GM20431 (cell line): ENCODE data around the gene MYADML2.

Experiments
- in situ Hi-C: fragments of 300-500 bp; cut with MseI, MboI; formaldehyde crosslinking; loops from one replicate; pipeline ENCODE4 v1.15.0; 2020; ENCODE audit warnings: low sequenced_read_pairs; ENCODE audit not compliant: unreplicated experiment

Gene MYADML2

DNA sequence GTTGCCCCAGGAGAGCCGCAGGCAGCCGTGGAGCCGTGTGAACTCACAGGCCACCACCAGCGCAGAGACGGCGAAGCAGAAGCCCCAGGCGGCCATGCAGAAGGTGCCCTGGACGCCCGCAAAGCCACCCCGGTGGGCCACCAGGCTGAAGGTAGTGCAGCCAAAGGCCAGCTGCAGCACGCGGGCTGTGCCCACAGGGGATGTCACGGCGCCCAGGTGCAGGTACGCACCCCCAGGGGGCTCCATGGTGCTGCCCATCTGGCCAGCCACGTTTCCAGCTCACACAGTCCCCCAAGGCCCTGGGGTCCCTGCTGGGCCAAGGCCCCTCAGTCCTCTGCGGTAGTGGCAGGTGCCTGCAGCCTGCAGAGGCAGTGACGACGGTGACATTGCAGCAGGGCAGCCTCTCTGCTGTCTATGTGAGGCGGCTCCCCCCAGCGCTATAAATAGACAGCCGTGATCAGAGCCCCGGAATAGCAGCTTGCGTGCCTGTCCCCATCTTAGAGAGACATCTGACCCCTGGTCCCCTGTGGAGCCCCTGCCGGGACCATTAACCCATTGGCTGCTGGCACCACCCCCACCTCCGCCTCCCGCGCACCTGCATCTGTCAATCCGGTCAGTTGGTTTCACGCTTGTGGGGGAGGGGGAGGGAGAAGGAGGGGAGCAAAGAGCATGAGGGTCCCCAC lies 5.4 kb downstream of the MYADML2 start:
- in situ Hi-C loops, result no loop called here

- in situ Hi-C loops, result no loop called here
Measured at GRCh38 chr17:81940538-81941483, 6.2 kb downstream of the MYADML2 start.

GRCh38 chr17:81939881-81940385 lies 7.1 kb downstream of the MYADML2 start:
- in situ Hi-C loops, result no loop called here

- in situ Hi-C loops, result no loop called here
Measured at GRCh38 chr17:81939218-81939617, 7.8 kb downstream of the MYADML2 start.

GRCh38 chr17:81935709-81936084 lies 11.3 kb downstream of the MYADML2 start:
- in situ Hi-C loops, result no loop called here

DNA sequence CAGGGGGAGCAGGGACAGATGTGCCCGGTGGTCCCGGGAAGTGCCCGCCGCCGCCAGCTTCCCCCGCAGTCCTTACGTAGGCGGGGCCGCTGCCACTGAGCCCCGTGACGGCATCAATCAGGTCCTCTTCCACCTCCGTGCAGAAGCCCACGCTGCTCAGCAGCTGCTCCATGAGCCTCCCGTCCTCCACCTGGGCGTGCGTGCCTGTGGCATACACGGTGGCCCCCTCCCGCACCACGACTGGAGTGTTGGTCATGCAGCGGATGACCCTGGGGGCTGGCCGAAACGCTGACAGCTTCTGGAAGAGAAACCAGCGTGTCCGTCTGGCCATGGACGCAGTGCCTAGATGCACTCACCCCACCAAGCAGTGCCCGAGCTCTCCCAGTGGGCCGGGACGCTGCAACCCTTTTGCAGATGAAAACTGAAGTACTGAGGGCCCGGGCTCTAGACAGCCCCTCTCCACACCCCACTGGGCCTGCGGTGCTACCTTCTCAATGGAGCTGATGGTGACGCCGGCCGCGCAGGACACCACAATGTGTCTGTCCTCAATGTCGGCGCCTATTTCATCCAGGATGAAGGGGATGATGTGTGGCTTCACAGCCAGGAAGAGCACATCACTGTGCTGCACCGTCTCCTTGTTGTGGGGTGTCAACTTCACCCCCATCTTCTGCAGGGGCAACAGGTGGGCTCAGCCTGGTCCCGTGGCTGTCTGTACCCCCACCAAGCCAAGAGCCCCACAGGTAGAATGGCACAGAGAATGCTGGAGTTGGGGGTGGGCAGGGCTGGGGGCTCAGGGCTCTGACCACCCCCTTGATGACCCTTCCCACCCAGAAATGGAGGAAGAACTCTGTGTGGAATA lies 12.0 kb downstream of the MYADML2 start:
- in situ Hi-C loops, result no loop called here

DNA sequence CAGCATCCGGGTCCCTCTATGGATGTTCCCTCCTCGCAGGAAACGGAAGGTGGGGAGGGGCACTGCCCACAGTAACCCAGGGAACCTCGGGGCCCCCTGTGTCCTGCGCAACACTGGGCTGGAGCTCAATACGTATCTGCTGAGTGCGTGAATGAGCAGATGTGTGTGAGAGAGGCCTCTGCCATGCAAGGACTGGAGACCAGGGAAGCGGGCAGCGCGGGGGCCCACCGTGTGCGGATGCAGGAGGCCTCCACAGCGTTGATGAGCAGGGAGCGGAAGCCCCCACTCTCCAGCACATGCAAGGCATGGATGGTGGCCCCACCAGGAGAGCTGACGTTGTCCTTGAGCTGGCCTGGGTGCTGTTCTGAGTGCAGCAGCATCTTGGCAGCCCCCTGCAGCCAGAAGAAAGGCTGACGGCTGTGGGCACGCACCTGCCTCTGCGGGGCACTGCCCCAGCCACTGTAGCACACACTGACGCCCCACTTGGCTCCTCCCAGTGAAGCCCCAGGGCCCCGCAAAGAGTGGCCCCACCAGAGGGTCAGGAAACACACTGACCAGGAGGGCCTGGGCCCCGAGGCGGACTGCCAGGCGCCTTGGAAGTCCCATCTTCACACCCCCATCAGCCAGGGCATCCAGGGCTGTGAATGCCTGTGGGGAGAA lies 12.8 kb downstream of the MYADML2 start:
- in situ Hi-C loops, result no loop called here

- in situ Hi-C loops, result no loop called here
Measured at GRCh38 chr17:81933178-81933699, 13.8 kb downstream of the MYADML2 start.

- in situ Hi-C loops, result no loop called here
Measured at GRCh38 chr17:81932333-81932983, 14.6 kb downstream of the MYADML2 start.

DNA sequence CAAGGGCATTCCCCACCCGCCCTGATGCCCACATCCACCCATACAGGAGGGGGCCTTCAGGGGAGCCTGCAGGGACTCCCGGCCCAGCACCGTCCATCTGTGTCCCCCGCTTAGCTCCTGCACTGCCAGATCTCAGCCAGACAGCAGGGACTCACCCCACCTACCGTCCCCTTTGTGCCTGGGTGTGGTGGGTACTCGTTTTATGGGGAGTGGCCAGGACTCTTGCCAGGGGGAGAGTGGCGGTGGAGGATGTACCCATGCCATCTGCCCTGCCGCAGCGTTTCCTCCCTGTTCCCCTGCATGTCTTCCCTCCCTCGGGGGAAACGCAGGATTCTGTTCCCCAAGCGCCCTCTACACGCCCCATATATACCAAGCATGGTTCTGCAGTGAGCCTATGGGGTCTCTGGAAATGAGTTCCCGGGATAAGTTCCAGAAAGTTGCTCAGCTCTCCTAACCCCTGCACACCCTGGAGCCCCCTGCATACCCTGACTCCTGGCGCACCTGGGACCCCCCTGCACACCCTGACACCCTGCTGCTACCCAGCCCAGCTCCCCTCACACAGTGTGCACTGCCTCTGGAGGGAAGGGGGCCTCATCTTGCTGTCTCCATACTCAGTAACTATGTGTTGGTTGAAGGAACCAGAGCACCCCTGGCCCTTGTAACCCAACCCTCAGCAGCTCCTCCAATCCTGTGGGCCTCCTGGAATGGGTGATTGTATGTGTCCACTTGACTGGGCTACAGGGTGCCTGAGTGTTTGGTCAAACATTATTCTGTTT lies 15.3 kb downstream of the MYADML2 start:
- in situ Hi-C loops, result no loop called here

GRCh38 chr17:81931189-81931556 lies 15.9 kb downstream of the MYADML2 start:
- in situ Hi-C loops, result no loop called here

GRCh38 chr17:81930142-81931125 lies 16.6 kb downstream of the MYADML2 start:
- in situ Hi-C loops, result no loop called here

GRCh38 chr17:81929253-81930141 lies 17.5 kb downstream of the MYADML2 start:
- in situ Hi-C loops, result no loop called here

GRCh38 chr17:81928544-81929252 lies 18.3 kb downstream of the MYADML2 start:
- in situ Hi-C loops, result no loop called here

DNA sequence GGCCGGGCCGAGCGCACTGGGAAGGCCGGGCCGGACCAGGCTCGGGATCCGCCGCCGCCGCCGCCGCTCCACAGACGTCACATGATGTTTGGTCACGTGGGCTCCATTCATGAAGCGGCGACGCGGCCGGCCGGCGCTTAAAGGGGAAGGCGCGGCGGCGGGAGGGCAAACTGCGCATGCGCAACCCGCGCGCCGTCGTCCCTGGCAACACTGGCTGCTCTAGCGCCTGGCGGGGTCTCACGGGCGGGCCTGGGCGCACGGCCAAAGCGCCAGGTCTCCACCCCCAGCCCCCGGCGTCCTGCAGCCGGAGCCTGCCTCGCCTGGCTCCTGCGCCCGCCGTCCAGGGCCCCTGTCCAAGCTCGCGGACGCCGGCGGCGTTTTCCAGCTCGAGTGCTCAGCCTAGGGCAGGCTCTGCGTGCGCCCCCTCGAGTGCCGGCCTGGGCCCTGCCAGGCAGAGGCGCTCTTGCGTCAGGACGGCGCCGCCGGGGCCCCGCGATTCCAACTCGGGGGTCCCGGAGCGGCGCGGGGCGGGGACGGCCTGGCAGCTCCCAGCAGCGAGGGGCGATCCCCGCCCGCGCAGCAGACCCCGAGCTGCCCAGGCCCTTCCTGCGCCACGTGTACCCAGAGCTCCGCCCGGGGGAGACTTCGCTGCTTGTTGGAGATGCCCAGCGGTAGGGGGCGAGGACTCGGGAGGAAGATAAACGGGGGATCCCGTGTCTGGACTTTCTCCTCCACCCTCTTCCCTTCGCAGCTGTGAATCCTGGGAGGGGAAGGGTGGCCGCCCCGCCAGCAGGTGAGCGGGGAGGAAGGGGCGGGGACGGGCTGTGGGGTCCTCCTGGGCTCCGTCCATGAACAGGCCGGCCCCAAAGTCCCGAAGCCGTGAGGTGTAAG lies 19.1 kb downstream of the MYADML2 start, which contains the start of gene MAFG:
Gene MAFG, minus strand, starts transcription at position 83 of the 891 bp plus-strand sequence. CDS start 4,550 bp downstream, outside the sequence.
- in situ Hi-C loops, result no loop called here
